Neuron (in vitro differentiated cells): Measurements from ENCODE around the gene DVL1.

Experiments used
- H2AFZ ChIP-seq: one replicate; pipeline ENCODE4 v1.6.1; 2013; ENCODE audit warnings: low read depth, mild to moderate bottlenecking, inconsistent platforms, low read length, moderate library complexity
- H3K27me3 ChIP-seq: one replicate; pipeline ENCODE4 v1.6.1; 2013; ENCODE audit warnings: low read length; ENCODE audit not compliant: insufficient read depth
- H3K36me3 ChIP-seq: one replicate; pipeline ENCODE4 v1.6.1; 2013; ENCODE audit warnings: low read length; ENCODE audit not compliant: insufficient read depth
- H3K4me1 ChIP-seq: one replicate; pipeline ENCODE4 v1.6.1; 2013; ENCODE audit warnings: low read length; ENCODE audit not compliant: insufficient read depth
- H3K4me3 ChIP-seq: 2 replicates; pipeline ENCODE4 v1.5.1; 2013; ENCODE audit warnings: mild to moderate bottlenecking, low read length, moderate library complexity
- H3K9me3 ChIP-seq: one replicate; pipeline ENCODE4 v1.6.1; 2013; ENCODE audit warnings: low read length

DVL1 gene

DNA sequence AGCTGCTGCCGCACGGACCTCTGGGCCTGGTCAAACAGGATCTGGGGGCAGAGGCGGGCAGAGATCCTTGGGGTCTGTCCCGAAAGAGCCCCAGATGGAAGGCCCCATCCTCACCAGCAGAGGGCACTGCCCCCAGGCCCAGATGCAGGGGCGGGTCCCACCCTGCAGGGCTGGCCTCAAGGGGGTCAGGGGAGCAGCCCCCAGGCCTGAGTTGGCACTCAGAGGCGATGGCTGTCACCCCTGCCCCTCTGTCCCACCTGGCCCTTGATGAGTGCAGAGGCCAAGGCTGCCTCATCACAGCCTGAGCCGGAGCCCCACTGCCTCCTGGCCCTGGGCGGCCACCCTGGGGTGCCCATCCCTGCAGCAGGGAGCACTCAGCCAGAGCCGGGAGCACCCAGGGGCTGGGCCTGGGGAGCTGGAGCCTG is 47.2 kb downstream of the DVL1 start:
- peaks cover 9% of the 10 kb centered on the region for H3K36me3 ChIP-seq
- no peak overlapping the region for H3K4me3 ChIP-seq
- no peak overlapping the region for H2AFZ ChIP-seq
- no peaks in the 10 kb centered on the region for H3K9me3 ChIP-seq
- peaks cover 36% of the 10 kb centered on the region for H3K4me1 ChIP-seq
- no peaks in the 10 kb centered on the region for H3K27me3 ChIP-seq

GRCh38 chr1:1300352-1300739 is 48.9 kb downstream of the DVL1 start:
- Histone ChIP-seq H3K36me3 (peaks cover 22% of the 10 kb centered on the region), H3K9me3 (no peaks in the 10 kb centered on the region), H3K4me1 (peaks cover 19% of the 10 kb centered on the region), H2AFZ (no peak overlapping the region), H3K27me3 (no peaks in the 10 kb centered on the region), H3K4me3 (no peak overlapping the region)

DNA sequence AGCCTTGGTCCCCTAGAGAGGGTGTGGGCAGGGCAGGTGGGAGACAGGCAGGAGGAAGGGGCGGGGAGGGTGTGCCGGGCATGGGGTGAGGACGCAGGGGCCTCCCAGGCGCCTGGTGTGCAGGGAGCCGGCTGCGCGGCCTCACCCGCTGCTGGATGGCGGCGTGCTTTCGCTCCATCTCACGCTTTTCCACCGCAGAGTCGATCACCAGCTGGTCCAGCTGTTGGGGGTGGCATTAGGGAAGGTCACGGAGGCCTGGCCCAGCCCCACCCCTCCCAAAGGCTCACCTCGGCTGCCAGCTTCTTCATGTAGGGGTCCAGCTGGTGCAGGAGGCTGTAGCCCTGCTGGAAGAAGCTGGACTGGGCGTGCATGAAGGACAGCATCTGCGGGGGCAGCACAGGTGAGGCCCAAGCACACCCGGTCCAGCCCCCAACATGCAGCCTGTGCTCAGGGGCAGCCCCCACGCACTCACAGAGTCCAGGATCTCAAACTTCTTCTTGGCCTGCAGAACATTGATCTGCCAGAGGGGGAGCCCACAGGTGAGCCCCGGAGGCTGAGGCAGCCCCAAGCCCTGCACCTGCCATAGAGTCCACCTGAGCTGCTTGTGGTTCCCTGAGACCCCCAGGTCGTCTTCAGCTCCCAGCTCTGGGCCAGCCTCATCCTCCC is 49.4 kb downstream of the DVL1 start:
- Histone ChIP-seq H3K9me3 (no peaks in the 10 kb centered on the region), H3K36me3 (peaks cover 25% of the 10 kb centered on the region), H3K4me1 (peaks cover 14% of the 10 kb centered on the region), H2AFZ (no peak overlapping the region), H3K4me3 (no peak overlapping the region), H3K27me3 (no peaks in the 10 kb centered on the region)

GRCh38 chr1:1298861-1299685 is 50.1 kb downstream of the DVL1 start:
- Histone ChIP-seq H3K36me3 (peaks cover 31% of the 10 kb centered on the region), H3K9me3 (no peaks in the 10 kb centered on the region), H3K27me3 (no peaks in the 10 kb centered on the region), H2AFZ (no peak overlapping the region), H3K4me1 (peaks cover 8% of the 10 kb centered on the region), H3K4me3 (no peak overlapping the region)

- peaks cover 3% of the 10 kb centered on the region for H3K4me1 ChIP-seq
- no peaks in the 10 kb centered on the region for H3K9me3 ChIP-seq
- H3K36me3 ChIP-seq = peaks cover 37% of the 10 kb centered on the region
- no peak overlapping the region for H3K4me3 ChIP-seq
- H2AFZ ChIP-seq = no peak overlapping the region
- no peaks in the 10 kb centered on the region for H3K27me3 ChIP-seq
Measured at GRCh38 chr1:1297802-1298424, 51.3 kb downstream of the DVL1 start.

DNA sequence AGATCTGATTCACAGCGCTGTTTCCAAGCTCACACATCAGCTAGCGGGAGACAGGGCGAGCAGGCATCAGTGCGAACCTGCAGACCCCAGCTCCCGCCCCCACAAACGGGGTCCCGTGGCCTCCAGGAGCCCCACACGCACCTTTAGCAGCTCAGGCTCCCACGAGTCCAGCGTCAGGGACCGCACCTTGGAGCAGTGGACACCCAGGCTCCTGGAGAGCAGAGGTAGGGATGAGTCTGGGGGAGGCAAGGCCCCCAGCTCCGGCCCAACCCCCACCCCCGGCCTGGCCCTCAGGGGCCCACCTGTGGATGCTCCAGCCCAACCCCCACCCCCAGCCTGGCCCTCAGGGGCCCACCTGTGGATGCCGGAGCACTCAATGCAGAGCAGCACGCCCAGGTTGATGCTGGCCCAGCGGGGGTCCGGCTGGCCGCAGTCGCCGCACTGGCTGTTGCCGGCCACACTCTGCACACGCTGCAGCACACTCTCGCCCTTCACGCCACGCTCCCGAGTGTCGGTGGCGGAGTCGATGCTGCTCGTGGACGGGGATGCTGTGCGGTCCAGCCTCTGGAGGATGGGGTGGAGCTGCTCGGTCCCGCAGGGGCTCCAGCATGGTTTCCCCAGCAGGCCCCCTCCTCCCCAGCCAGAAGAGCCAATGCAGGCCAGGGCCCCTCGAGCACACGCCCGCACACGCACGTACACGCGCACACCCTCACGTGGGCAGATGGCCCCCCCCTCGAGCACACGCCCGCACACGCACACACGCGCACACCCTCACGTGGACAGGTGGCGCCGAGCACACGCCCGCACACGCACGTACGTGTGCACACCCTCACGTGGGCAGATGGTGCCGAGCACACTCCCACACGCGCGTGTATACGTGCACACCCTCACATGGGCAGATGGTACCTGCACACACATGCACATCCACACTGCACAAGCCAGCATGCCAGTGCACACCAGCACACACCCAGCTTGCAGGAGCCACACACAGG is 52.9 kb downstream of the DVL1 start:
- H2AFZ ChIP-seq = no peak overlapping the region
- H3K36me3 ChIP-seq = peaks cover 37% of the 10 kb centered on the region
- no peak overlapping the region for H3K4me3 ChIP-seq
- no peaks in the 10 kb centered on the region for H3K27me3 ChIP-seq
- peaks cover 3% of the 10 kb centered on the region for H3K4me1 ChIP-seq
- H3K9me3 ChIP-seq = no peaks in the 10 kb centered on the region

DNA sequence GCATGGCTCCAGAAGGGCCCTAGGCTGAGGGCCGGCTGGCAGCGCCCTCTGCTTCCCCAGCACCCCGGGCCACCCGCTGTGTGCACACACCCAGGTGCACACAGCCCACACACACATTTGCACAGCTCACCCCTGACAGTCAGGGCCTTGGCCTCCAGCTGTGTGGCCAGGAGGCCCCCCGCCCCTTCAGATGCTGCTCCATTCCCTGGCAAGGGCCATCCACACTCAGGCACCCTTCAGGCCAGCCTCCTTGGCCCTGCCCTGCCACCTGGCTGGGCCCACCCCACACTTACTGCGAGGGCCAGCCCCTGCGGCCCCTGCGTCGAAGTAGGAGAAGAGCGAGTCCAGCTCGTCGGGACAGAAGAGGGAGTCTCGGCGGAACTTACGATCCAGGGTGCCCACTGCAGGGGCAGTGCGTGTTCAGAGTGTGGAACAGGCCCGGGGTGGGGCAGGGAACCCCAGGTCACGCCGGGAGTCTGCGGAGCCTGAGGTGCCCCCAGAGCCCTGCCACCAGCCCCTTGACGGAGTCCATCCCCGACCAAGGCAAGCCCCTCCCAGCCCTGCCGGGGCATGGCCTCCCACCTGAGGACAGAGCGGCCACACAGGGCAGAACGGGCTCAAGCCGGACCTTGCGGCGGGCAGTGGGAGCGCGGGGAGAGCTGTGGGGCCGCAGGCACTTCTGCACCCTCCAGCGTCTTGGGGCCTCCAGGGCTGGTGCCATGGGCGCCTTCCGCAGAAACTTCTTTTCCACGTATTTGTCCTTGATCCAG is 53.9 kb downstream of the DVL1 start:
- Histone ChIP-seq H3K4me1 (peaks cover 3% of the 10 kb centered on the region), H3K36me3 (peaks cover 37% of the 10 kb centered on the region), H3K9me3 (no peaks in the 10 kb centered on the region), H2AFZ (no peak overlapping the region), H3K27me3 (no peaks in the 10 kb centered on the region), H3K4me3 (no peak overlapping the region)

- Histone ChIP-seq H3K36me3 (peaks cover 37% of the 10 kb centered on the region), H3K9me3 (no peaks in the 10 kb centered on the region), H3K27me3 (no peaks in the 10 kb centered on the region), H2AFZ (no peak overlapping the region), H3K4me3 (no peak overlapping the region), H3K4me1 (peaks cover 3% of the 10 kb centered on the region)
Measured at GRCh38 chr1:1294250-1294890, 54.8 kb downstream of the DVL1 start.

DNA sequence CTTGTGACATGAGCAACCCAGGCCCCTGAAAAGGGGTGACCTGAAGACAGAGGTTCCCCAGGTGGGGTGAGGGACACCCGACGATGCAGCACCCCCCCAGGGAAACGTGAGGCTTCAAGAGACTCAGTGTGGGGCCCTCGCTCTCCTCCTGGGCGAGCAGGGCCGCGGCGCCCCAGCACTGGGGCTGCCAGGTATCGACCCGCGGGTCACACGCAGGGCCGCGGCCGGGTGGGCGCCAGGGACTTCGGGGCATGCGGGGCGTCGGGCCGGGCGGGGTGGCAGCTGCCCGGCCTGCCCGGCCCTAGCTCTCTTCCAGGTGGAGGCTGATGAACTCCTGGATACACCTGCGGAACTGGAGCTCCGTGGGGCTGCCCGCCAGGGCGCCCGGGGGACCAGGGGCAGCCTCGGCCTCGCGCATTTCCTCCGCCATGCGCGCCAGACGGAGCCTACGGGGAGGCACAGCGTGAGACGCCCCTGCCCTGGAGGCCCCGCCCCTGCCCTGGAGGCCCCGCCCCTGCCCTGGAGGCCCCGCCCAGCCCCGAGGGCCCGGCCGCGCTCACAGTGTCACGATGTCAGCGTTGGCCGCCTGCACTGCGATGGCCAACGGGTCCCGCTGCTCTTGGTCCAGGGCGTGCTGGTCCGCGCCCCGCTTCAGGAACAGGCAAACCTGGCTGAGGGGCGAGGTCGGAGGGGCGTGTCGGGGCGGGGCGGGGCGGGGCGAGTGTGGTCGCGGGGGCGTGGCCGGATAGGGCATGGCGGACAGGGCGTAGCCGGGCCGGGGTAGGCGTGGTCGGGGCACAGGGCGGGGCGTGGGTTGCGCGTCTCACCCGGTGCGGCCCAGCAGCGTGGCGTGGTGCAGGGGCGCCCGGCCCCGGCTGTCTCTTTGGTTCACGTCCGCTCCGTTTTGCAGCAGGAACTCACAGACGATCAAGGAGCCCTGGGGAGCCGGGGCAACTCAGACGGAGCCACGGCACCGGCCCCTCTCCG is 55.7 kb downstream of the DVL1 start:
- Histone ChIP-seq H3K27me3 (no peaks in the 10 kb centered on the region), H3K36me3 (peaks cover 35% of the 10 kb centered on the region), H3K4me1 (peaks cover under 1% of the 10 kb centered on the region)

DNA sequence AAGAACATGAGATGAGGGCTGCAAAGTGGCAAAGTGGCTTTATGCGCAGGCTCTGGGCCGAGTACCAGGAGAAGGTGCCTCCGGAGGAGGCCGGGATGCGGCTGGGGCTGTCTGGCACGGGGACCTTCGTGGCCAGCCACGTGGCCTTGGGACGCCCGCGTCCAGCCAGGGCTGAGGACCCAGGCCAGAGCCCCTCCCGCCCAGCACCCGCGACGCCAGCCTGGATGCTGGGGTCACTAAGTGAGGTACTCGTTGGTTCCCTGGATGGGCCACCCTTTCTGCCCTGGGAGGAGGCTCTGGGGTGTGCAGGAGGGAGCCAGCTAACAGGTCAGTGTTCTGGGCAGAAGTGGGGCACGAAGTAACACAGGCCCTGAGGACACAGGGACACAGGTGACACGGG is 56.4 kb downstream of the DVL1 start:
- Histone ChIP-seq H3K4me3 (no peak overlapping the region), H3K9me3 (no peaks in the 10 kb centered on the region), H3K27me3 (no peaks in the 10 kb centered on the region), H2AFZ (no peak overlapping the region), H3K4me1 (no peaks in the 10 kb centered on the region), H3K36me3 (peaks cover 32% of the 10 kb centered on the region)

More for the DNA sequence above, 55.7 kb downstream of the DVL1 start:
- no peak overlapping the region for H2AFZ ChIP-seq
- no peak overlapping the region for H3K4me3 ChIP-seq
- H3K9me3 ChIP-seq = no peaks in the 10 kb centered on the region

DNA sequence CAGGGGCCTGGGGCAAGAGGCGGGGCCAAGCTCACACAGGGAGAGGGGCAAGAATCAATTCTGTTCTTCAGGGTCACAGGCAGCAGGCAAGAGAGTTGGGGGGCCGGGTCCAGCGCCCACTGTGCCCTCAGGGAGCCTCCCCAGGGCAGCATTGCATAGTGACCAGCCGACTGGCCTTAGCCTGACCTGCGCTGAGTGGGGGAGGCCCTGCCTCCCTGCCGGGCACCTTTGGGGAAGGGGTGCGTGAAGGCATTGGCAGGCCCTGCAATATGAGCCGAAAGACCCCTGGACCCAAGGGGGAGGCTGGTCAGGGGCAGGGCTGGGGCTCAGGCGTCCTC is 56.8 kb downstream of the DVL1 start:
- Histone ChIP-seq H3K36me3 (peaks cover 28% of the 10 kb centered on the region), H3K27me3 (no peaks in the 10 kb centered on the region), H3K9me3 (no peaks in the 10 kb centered on the region), H3K4me3 (no peak overlapping the region), H3K4me1 (no peaks in the 10 kb centered on the region), H2AFZ (no peak overlapping the region)
